ENCODE results near the gene AP3M1. TPM values are rescaled to one million over a fixed set of nuclear protein-coding genes. Genes with fewer than 3 reads are reported as not detected.
"Not testable (repeated sequence)": the region's sequence is repeated elsewhere in the genome, so short reads cannot be mapped to it uniquely, and the experiment has no call there.

The AP3M1 gene
- total RNA-seq = 10 to 100 TPM; 49.8 to 56.7 (median 52.5) TPM

- H3K4me1 Mint-ChIP-seq (ENCODE audit: low read depth) = peaks cover 45% of the 10 kb centered on the region
- no peak within 1 kb of the TSS for H3K4me3 Mint-ChIP-seq
- ATAC-seq = peak; percentile 71 to 74
Observed at GRCh38 chr10:74150204-74150989, at the start of gene AP3M1. AP3M1 (minus strand) TSS chr10:74150828; CDS start chr10:74138379, 12,449 bp downstream.

GRCh38 chr10:74199315-74199714 lies 48.7 kb upstream of the AP3M1 start:
- Mint-ChIP-seq H3K27me3 (ENCODE audit: low read depth) (no peaks in the 10 kb centered on the region), H3K4me3 (no peak overlapping the region)
- no peak for ATAC-seq

More at GRCh38 chr10:74150204-74150989, at the start of gene AP3M1:
- Mint-ChIP-seq H3K27me3 (ENCODE audit: low read depth) (no peaks in the 10 kb centered on the region), H3K36me3 (ENCODE audit: insufficient read depth) (peaks cover 18% of the 10 kb centered on the region), H3K9me3 (no peaks in the 10 kb centered on the region)
- peak; percentile 74 for DNase-seq

GRCh38 chr10:74194999-74195398 lies 44.4 kb upstream of the AP3M1 start:
- Mint-ChIP-seq H3K36me3 (ENCODE audit: insufficient read depth) (peaks cover 2% of the 10 kb centered on the region), H3K9me3 (no peaks in the 10 kb centered on the region), H3K27me3 (ENCODE audit: low read depth) (no peaks in the 10 kb centered on the region), H3K4me3 (no peak overlapping the region), H3K4me1 (ENCODE audit: low read depth) (peaks cover 46% of the 10 kb centered on the region)
- ATAC-seq (no peak), DNase-seq (no peak)

More at GRCh38 chr10:74199315-74199714, 48.7 kb upstream of the AP3M1 start:
- Mint-ChIP-seq H3K36me3 (ENCODE audit: insufficient read depth) (peaks cover 13% of the 10 kb centered on the region), H3K4me1 (ENCODE audit: low read depth) (peaks cover 20% of the 10 kb centered on the region), H3K9me3 (no peaks in the 10 kb centered on the region)
- DNase-seq = no peak

- no peak for DNase-seq
- H3K4me1 Mint-ChIP-seq (ENCODE audit: low read depth) = peaks cover 51% of the 10 kb centered on the region
Observed at GRCh38 chr10:74194545-74194944, 43.9 kb upstream of the AP3M1 start.

GRCh38 chr10:74190494-74190893 lies 39.9 kb upstream of the AP3M1 start:
- peaks cover 3% of the 10 kb centered on the region for H3K36me3 Mint-ChIP-seq (ENCODE audit: insufficient read depth)
- no peak for ATAC-seq
- no peak for DNase-seq

More at GRCh38 chr10:74194545-74194944, 43.9 kb upstream of the AP3M1 start:
- Mint-ChIP-seq H3K9me3 (no peaks in the 10 kb centered on the region), H3K36me3 (ENCODE audit: insufficient read depth) (peaks cover 4% of the 10 kb centered on the region), H3K4me3 (no peak overlapping the region), H3K27me3 (ENCODE audit: low read depth) (no peaks in the 10 kb centered on the region)
- ATAC-seq = peak; percentile 86 to 92

GRCh38 chr10:74189999-74190421 lies 39.4 kb upstream of the AP3M1 start:
- Mint-ChIP-seq H3K27me3 (ENCODE audit: low read depth) (no peaks in the 10 kb centered on the region), H3K4me1 (ENCODE audit: low read depth) (peaks cover 63% of the 10 kb centered on the region), H3K4me3 (peak overlapping the region; percentile 37), H3K36me3 (ENCODE audit: insufficient read depth) (peaks cover 5% of the 10 kb centered on the region), H3K9me3 (peaks cover 2% of the 10 kb centered on the region)
- ATAC-seq (peak; percentile 57 to 62), DNase-seq (no peak)

More at GRCh38 chr10:74190494-74190893, 39.9 kb upstream of the AP3M1 start:
- Mint-ChIP-seq H3K27me3 (ENCODE audit: low read depth) (no peaks in the 10 kb centered on the region), H3K4me1 (ENCODE audit: low read depth) (peaks cover 62% of the 10 kb centered on the region), H3K4me3 (peak overlapping the region; percentile 37), H3K9me3 (no peaks in the 10 kb centered on the region)

- DNase-seq; H3K4me3 Mint-ChIP-seq; ATAC-seq; H3K36me3 Mint-ChIP-seq (ENCODE audit: insufficient read depth); H3K9me3 Mint-ChIP-seq; H3K27me3 Mint-ChIP-seq (ENCODE audit: low read depth): not testable (repeated sequence)
- peaks cover 53% of the 10 kb centered on the region for H3K4me1 Mint-ChIP-seq (ENCODE audit: low read depth)
Observed at GRCh38 chr10:74188617-74189016, 38.0 kb upstream of the AP3M1 start.

GRCh38 chr10:74187237-74187636 lies 36.6 kb upstream of the AP3M1 start:
- no peaks in the 10 kb centered on the region for H3K27me3 Mint-ChIP-seq (ENCODE audit: low read depth)
- H3K36me3 Mint-ChIP-seq (ENCODE audit: insufficient read depth) = peaks cover 7% of the 10 kb centered on the region
- ATAC-seq (no peak), DNase-seq (no peak)
- peak overlapping the region; percentile 35 for H3K4me3 Mint-ChIP-seq
- H3K4me1 Mint-ChIP-seq (ENCODE audit: low read depth) = peaks cover 48% of the 10 kb centered on the region
- H3K9me3 Mint-ChIP-seq = peaks cover 4% of the 10 kb centered on the region

GRCh38 chr10:74186678-74187077 lies 36.0 kb upstream of the AP3M1 start:
- Mint-ChIP-seq H3K9me3 (peaks cover 4% of the 10 kb centered on the region), H3K4me1 (ENCODE audit: low read depth) (peaks cover 50% of the 10 kb centered on the region), H3K27me3 (ENCODE audit: low read depth) (no peaks in the 10 kb centered on the region), H3K36me3 (ENCODE audit: insufficient read depth) (peaks cover 7% of the 10 kb centered on the region), H3K4me3 (no peak overlapping the region)
- ATAC-seq (no peak), DNase-seq (no peak)

GRCh38 chr10:74179111-74179710 lies 28.6 kb upstream of the AP3M1 start:
- no peak for DNase-seq
- Mint-ChIP-seq H3K4me3 (peak overlapping the region; percentile 64), H3K27me3 (ENCODE audit: low read depth) (no peaks in the 10 kb centered on the region), H3K36me3 (ENCODE audit: insufficient read depth) (peaks cover 7% of the 10 kb centered on the region), H3K4me1 (ENCODE audit: low read depth) (peaks cover 48% of the 10 kb centered on the region), H3K9me3 (no peaks in the 10 kb centered on the region)
- ATAC-seq = no peak

GRCh38 chr10:74178042-74178791 lies 27.6 kb upstream of the AP3M1 start:
- DNase-seq (no peak), ATAC-seq (no peak)
- Mint-ChIP-seq H3K9me3 (no peaks in the 10 kb centered on the region), H3K4me3 (peak overlapping the region; percentile 64), H3K27me3 (ENCODE audit: low read depth) (no peaks in the 10 kb centered on the region), H3K36me3 (ENCODE audit: insufficient read depth) (peaks cover 7% of the 10 kb centered on the region), H3K4me1 (ENCODE audit: low read depth) (peaks cover 48% of the 10 kb centered on the region)

- peaks cover 7% of the 10 kb centered on the region for H3K36me3 Mint-ChIP-seq (ENCODE audit: insufficient read depth)
- peak overlapping the region; percentile 92 for H3K4me3 Mint-ChIP-seq
- H3K9me3 Mint-ChIP-seq = no peaks in the 10 kb centered on the region
- H3K27me3 Mint-ChIP-seq (ENCODE audit: low read depth) = no peaks in the 10 kb centered on the region
- ATAC-seq (peak; percentile 39 to 42), DNase-seq (peak; percentile 55)
- peaks cover 45% of the 10 kb centered on the region for H3K4me1 Mint-ChIP-seq (ENCODE audit: low read depth)
Observed at GRCh38 chr10:74177140-74177677, 26.6 kb upstream of the AP3M1 start.

- Mint-ChIP-seq H3K4me3 (peak overlapping the region; percentile 92), H3K27me3 (ENCODE audit: low read depth) (no peaks in the 10 kb centered on the region), H3K36me3 (ENCODE audit: insufficient read depth) (peaks cover 7% of the 10 kb centered on the region), H3K4me1 (ENCODE audit: low read depth) (peaks cover 40% of the 10 kb centered on the region), H3K9me3 (no peaks in the 10 kb centered on the region)
- DNase-seq = peak; percentile 95
- ATAC-seq = peak; percentile 94 to 95
Observed at GRCh38 chr10:74176380-74177139, 25.9 kb upstream of the AP3M1 start.
